Measurements from ENCODE around the gene GRM8.
"Not testable (repeated sequence)": the region's sequence is repeated elsewhere in the genome, so short reads cannot be mapped to it uniquely, and the experiment has no call there.

GRM8 gene

DNA sequence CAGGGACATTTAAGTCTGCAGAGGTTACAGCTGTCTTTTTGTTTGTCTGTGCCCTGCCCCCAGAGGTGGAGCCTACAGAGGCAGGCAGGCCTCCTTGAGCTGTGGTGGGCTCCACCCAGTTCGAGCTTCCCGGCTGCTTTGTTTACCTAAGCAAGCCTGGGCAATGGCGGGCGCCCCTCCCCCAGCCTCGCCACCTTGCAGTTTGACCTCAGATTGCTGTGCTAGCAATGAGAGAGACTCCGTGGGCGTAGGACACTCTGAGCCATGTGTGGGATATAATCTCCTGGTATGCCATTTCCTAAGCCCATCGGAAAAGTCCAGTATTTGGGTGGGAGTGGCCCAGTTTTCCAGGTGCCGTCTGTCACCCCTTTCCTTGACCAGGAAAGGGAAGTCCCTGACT, 421.5 kb downstream of the GRM8 start:
- not testable (repeated sequence) for H3K4me3 ChIP-seq (ENCODE audit: low read depth, low read length)

- no peak overlapping the region for H3K4me3 ChIP-seq (ENCODE audit: low read depth, low read length)
These were observed 431.8 kb downstream of the GRM8 start for GRCh38 chr7:126820925-126821324.

DNA sequence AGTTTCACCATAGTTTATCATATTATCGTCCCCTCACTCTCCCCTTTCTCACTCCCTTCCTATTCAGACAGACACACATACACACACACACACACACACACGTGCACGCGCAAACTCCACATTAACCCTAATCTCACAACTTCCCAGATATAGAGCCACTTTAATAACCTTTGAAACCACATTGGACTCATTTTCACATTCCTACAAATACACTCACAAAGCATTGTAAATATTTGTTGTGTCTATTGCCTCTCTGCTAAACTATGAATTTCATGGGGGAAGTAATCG, 433.6 kb downstream of the GRM8 start:
- no peak overlapping the region for H3K4me3 ChIP-seq (ENCODE audit: low read depth, low read length)

DNA sequence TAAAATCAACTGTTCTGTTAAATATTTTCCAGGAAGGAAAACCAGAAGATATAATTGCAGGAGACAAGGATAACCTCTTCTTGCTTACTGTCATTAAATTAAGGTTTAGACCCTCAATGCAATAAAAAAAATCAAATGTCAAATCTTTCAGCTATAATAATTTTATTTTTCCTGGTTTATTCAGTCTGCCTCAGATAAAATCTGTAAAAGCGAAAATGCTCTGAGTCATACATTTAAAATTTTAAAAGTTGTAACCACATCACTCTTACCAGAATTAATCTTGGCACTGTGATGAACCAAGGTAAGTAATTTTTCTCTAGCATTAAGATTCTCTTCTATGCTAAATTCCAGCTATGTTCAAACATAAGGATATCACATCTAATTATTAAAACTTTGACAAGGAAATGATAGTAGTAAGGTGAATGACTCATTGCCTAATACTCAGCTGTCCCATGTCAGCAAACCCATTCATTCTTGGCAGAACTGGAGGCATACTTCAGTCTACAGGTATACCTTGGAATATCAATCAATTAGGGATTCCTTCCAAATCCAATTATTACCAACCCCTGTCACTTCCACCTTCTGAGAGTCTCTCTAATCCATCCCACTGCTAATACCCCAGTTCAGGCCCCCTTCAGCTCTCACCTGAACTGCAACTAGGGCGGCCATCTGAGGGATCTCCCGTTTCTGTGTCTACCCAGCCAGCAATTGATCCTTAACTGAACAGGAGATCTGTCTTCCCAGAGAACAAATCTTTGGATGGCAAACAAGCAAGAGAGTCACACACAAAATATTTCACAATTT, 434.1 kb downstream of the GRM8 start:
- H3K4me3 ChIP-seq (ENCODE audit: low read depth, low read length), result no peak overlapping the region

- no peak overlapping the region for H3K4me3 ChIP-seq (ENCODE audit: low read depth, low read length)
These were observed 443.6 kb downstream of the GRM8 start for GRCh38 chr7:126809188-126809587.

DNA sequence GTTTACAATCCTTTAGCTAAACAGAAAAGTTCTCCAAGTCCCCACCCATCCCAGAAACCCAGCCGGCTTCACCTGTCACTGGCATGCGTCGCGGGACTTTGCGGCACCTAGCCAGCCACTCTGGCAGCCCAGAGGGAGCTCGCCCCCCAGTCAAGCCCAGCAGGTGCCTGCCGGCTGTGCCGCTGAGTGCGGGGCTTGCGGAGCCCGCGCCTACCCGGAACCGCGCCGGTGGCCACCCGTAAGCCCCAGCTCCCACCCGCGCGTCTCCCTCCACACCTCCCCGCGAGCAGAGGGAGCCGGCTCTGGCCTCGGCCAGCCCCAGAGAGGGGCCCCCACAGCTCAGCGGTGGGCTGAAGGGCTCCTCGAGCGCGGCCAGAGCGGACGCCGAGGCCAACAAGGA, 446.1 kb downstream of the GRM8 start:
- no peak overlapping the region for H3K4me3 ChIP-seq (ENCODE audit: low read depth, low read length)

- no peak overlapping the region for H3K4me3 ChIP-seq (ENCODE audit: low read depth, low read length)
These were observed 447.4 kb downstream of the GRM8 start for GRCh38 chr7:126805351-126805750.

DNA sequence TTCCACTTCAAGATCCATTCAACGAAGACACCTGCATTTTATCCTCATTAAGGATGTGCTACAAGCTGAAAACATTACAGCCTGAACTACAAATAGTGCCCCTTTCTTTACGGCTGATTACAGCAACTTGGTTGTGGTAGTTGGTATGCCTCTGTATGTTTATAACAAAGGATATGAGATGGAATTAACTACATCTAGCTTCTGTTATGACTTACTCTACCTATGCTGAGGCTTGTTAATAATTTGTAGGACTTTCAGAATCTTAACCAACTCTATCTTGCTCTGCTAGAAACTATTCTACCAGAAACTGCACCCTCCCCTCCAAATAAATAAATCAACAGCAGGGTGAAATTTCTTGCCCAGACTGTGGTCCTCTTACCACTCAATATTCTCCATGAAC, 448.1 kb downstream of the GRM8 start:
- no peak overlapping the region for H3K4me3 ChIP-seq (ENCODE audit: low read depth, low read length)

- no peak overlapping the region for H3K4me3 ChIP-seq (ENCODE audit: low read depth, low read length)
These were observed 448.8 kb downstream of the GRM8 start for GRCh38 chr7:126803990-126804389.

GRCh38 chr7:126803060-126803665, 449.6 kb downstream of the GRM8 start:
- no peak overlapping the region for H3K4me3 ChIP-seq (ENCODE audit: low read depth, low read length)

DNA sequence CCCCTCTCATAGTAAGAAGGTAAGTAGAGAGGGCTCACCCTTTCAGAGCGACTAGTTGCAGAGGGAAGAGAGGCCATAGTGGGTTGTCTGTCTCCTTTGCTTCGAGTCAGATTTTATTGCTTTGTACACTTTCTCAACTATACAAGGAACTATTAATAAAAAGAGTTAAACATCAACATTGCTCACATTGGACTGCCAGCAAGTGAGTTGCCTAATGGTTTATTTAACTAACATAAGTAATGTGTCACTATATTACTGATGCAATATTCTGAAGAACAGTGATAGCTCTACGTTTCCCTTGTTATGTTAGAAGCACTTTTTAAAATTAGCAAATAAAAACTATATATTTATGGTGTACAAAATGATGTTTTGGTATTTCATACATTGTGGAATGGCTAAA, 451.0 kb downstream of the GRM8 start:
- no peak overlapping the region for H3K4me3 ChIP-seq (ENCODE audit: low read depth, low read length)

DNA sequence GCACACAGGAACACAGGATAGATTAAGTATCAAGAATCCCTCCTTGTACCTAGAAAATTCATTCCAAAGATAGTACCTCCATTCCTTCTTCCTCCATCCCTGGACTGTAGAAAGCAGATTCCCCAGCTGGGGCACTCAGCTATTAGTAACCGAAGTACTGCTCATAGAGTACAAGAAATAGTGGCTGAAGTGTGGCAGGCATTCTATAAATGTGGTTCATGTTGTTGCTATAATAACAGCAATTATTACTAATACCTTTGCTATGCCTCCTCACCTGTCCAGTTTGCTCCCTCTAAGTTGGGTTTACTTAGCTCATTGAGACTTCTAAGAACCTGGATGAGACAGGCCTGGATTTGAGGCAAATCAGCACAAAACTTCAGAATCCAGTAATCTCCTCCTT, 453.2 kb downstream of the GRM8 start:
- no peak overlapping the region for H3K4me3 ChIP-seq (ENCODE audit: low read depth, low read length)

DNA sequence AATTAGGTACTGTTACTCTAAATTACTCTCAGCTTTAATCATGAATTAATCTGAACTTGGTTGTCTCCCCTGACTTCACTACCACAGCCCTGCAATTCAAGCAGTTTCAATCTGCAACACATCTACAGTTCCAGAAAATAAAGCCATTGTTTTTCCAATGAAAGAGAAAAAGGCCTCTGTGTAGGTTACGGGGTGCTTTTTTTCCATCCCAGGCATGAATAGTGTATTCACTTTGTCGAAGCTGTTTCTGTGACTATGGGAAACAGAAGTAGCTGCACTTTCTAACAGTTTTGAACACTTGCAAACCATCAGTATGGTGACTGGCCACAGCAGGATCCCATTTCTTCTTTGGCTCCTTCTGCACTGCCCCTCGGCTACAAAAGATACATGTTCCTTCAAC, 460.2 kb downstream of the GRM8 start:
- H3K4me3 ChIP-seq (ENCODE audit: low read depth, low read length), result no peak overlapping the region

DNA sequence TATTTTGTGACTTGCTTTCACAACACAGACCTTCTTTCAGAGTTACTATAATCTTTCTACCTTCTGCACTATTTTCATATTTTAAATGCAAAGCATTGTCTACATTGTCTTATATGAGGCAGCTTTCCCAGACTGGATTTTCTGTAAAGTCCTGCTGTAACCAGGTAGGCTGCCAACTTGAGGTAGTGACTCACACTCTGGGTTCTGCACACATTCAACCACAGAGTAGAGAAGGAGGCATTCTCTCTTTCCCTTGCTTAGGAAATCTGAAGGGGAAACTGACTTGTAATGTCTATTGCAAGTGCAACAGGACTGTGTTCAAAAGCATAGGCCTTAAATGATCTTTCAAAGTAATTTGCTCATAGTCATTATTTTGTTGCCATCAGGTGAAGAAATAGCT, 461.4 kb downstream of the GRM8 start:
- no peak overlapping the region for H3K4me3 ChIP-seq (ENCODE audit: low read depth, low read length)

GRCh38 chr7:126790763-126791162, 462.0 kb downstream of the GRM8 start:
- no peak overlapping the region for H3K4me3 ChIP-seq (ENCODE audit: low read depth, low read length)

GRCh38 chr7:126783613-126784012, 469.1 kb downstream of the GRM8 start:
- no peak overlapping the region for H3K4me3 ChIP-seq (ENCODE audit: low read depth, low read length)

GRCh38 chr7:126780993-126781392, 471.7 kb downstream of the GRM8 start:
- no peak overlapping the region for H3K4me3 ChIP-seq (ENCODE audit: low read depth, low read length)

DNA sequence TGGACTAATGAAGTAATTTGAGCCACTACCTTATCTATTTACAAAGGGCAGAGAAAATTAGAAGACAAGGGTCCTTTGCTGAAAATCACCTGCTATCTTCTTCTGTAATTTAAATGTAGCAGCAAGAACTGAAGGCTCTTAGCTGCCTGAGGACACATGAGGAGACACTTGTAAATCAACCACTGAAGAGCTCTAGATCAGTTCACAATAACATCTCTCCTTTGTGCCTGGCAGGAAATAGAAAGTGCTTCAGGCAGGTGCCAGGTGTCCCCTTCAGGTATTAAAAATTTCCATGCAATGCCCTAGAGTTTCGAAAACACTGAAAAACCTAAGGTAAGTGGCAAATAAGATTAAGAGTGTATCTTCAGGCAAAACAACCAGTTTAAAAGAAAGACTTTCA, 474.6 kb downstream of the GRM8 start:
- no peak overlapping the region for H3K4me3 ChIP-seq (ENCODE audit: low read depth, low read length)

GRCh38 chr7:126776498-126776897, 476.2 kb downstream of the GRM8 start:
- H3K4me3 ChIP-seq (ENCODE audit: low read depth, low read length), result no peak overlapping the region

DNA sequence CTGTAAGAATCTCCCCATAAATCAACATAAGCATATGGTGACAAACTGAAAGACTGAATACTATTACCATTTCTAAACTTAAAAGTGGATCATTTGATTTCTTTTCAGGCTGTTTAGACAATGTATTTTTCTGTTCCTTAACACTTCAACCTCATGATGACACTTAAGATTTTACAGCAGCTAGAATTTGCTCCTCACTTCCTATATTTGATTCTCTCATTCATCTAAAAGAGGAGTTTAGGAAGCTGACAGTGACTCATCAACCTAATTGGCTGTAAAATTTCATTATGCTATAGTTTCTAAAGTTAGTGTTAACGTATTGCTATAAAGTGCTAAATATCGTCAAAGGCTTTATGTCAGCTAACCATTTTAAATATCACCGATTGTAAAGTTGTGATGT, 478.7 kb downstream of the GRM8 start:
- H3K4me3 ChIP-seq (ENCODE audit: low read depth, low read length), result no peak overlapping the region

DNA sequence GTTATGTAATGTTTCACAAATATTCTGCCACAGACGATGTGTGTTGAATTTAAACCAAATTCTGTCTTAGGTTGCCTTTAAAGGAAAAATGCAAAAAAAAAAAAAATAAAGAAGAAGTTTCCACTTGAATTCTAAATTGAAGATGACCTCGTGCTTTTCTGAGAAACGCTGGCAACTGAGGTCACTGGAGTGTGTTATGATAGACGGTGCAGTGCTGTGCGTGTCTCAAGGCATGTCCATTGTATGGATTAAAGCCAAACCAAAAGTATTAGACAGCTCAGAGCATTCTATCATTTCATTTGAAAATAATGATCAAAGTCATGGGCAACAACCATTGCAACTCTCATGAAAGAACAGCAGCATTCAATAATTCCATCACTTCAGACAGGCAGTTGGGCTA, 483.9 kb downstream of the GRM8 start:
- no peak overlapping the region for H3K4me3 ChIP-seq (ENCODE audit: low read depth, low read length)

GRCh38 chr7:126760914-126761577, 491.7 kb downstream of the GRM8 start:
- H3K4me3 ChIP-seq (ENCODE audit: low read depth, low read length), result no peak overlapping the region
